Transverse colon (tissue), 4 donors: ENCODE data around the gene AOPEP. TPM values are rescaled to one million over a fixed set of nuclear protein-coding genes. Genes with fewer than 3 reads are reported as not detected.

ENCODE experiments used
- DNase-seq: peaks from one replicate; pipeline ENCODE4 v3.0.0-alpha.2; 2019
- H3K27ac ChIP-seq, 4 donors: fragments of 200-600 bp; sonication (generic); 2 replicates each; pipeline ENCODE4 v1.5.1; 2016 to 2018; ENCODE audit warnings: inconsistent platforms in 4 of 4
- H3K27me3 ChIP-seq: fragments of 200-600 bp; sonication (generic); 2 replicates; pipeline ENCODE4 v1.5.1; 2017; ENCODE audit warnings: inconsistent platforms
- H3K36me3 ChIP-seq, 4 donors: fragments of 200-600 bp; sonication (generic); 2 replicates each; pipeline ENCODE4 v1.5.1; 2017 to 2019; ENCODE audit warnings: inconsistent platforms in 4 of 4
- H3K4me1 ChIP-seq, 4 donors: fragments of 200-600 bp; sonication (generic); 2 replicates each; pipeline ENCODE4 v1.5.1; 2017 to 2020; ENCODE audit warnings: inconsistent platforms in 4 of 4
- H3K4me3 ChIP-seq, 4 donors: fragments of 200-600 bp; sonication (generic); 1 replicate in 1 of 4; 2 replicates in 3 of 4; pipeline versions ENCODE4 v1.5.1 to v1.6.1; 2017 to 2019; ENCODE audit warnings: inconsistent platforms in 4 of 4
- H3K9me3 ChIP-seq, 2 donors: fragments of 200-600 bp; sonication (generic); 2 replicates each; pipeline ENCODE4 v1.5.1; 2017 to 2019; ENCODE audit warnings: inconsistent platforms in 2 of 2
- EP300 ChIP-seq: sonication (generic); formaldehyde crosslinking; IDR thresholded peaks from one replicate; pipeline ENCODE4 v1.6.1; 2017; ENCODE audit warnings: antibody characterized with exemption, low read depth
- POLR2A ChIP-seq: fragments of 450-650 bp; IDR thresholded peaks from one replicate; pipeline ENCODE4 v1.6.1; 2016; ENCODE audit warnings: antibody characterized with exemption, mild to moderate bottlenecking, moderate library complexity
- POLR2AphosphoS5 ChIP-seq, 3 donors: sonication (generic); formaldehyde crosslinking; IDR thresholded peaks; one replicate each; pipeline ENCODE4 v1.6.1; 2016; ENCODE audit warnings: antibody characterized with exemption in 3 of 3
- WGBS, 2 donors: methylation state at CpG; one replicate each; pipeline ENCODE4 v1.1.5; 2018; ENCODE audit warnings: low coverage in 1 of 2; 5-methylcytosine and 5-hydroxymethylcytosine counted together
- in situ Hi-C, 4 donors: fragments of 200-750 bp; cut with MboI; loops; one replicate each; pipeline versions ENCODE4 v1.15.0 to v1.15.1; 2017; ENCODE audit warnings: low sequenced_read_pairs in 3 of 4, low pct_ligation_motif_present in 1 of 4, low pct_unique_long_range_greater_than_20kb in 1 of 4
- intact Hi-C: fragments of 100-400 bp; cut with DNase I; formaldehyde crosslinking; loops from one replicate; pipeline ENCODE4 v1.15.1; 2023; ENCODE audit warnings: low total_unique reads
- total RNA-seq, 4 donors: library from RNA; depleted of rRNA; stranded (reverse); fragments of >200 nt; gene quantifications; one replicate each; pipeline ENCODE4 v1.1.0, GENCODE V29; 2016
- TF ChIP-seq, protein P1 (sequence below), 5 experiments: fragments of 200-600 bp in 3 of 5; fragments of 450-650 bp in 2 of 5; sonication (generic) in 3 of 5; IDR thresholded peaks; 1 replicate in 2 of 5; 2 replicates in 3 of 5; pipeline ENCODE4 v1.5.1; 2016 to 2017; ENCODE audit warnings: antibody characterized with exemption in 5 of 5, inconsistent platforms in 3 of 5, mild to moderate bottlenecking in 2 of 5, moderate library complexity in 1 of 5

AOPEP gene
- total RNA-seq, 4 donors from 2014 or later, result 53.0 to 129 (median 92.7) TPM

DNA sequence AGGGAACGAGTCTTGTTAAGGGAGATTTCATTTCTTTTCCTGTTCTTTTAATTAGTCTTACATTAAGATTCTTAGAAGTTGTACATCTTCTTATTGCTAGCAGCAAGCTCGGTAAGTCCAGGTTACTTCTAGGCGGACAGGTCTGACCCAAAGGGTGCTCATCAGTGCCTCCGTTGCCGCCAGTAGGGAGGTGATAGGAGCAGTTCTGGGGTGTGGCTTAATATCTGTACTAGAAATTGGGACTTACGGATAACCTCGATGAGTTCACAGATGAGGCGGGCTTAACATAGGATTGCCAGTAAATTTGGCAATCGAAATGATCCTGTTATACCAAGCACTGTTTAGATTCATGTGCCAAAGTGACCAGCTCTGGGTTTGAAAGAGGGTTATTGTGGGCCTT lies 312.2 kb downstream of the AOPEP start:
- Histone ChIP-seq H3K36me3 (no peaks in the 10 kb centered on the region), H3K27me3 (no peaks in the 10 kb centered on the region), H3K4me3 (no peak overlapping the region), H3K4me1 (peaks cover 29 to 78% (median 55%) of the 10 kb centered on the region in 4 donors), H3K9me3 (no peaks in the 10 kb centered on the region), H3K27ac (peak overlapping the region; percentile 0 to 77 (median 62))
- intact Hi-C loops, result no loop called here
- in situ Hi-C loops, result no loop called here
- no peak for TF ChIP-seq EP300
- TF ChIP-seq POLR2A, result no peak
- TF ChIP-seq, protein P1, sequence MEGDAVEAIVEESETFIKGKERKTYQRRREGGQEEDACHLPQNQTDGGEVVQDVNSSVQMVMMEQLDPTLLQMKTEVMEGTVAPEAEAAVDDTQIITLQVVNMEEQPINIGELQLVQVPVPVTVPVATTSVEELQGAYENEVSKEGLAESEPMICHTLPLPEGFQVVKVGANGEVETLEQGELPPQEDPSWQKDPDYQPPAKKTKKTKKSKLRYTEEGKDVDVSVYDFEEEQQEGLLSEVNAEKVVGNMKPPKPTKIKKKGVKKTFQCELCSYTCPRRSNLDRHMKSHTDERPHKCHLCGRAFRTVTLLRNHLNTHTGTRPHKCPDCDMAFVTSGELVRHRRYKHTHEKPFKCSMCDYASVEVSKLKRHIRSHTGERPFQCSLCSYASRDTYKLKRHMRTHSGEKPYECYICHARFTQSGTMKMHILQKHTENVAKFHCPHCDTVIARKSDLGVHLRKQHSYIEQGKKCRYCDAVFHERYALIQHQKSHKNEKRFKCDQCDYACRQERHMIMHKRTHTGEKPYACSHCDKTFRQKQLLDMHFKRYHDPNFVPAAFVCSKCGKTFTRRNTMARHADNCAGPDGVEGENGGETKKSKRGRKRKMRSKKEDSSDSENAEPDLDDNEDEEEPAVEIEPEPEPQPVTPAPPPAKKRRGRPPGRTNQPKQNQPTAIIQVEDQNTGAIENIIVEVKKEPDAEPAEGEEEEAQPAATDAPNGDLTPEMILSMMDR (IDR thresholded peaks at IDR 0.05), result no peak
- TF ChIP-seq POLR2AphosphoS5 (IDR thresholded peaks at IDR 0.05), result no peak
- 89% methylated on average over 9 of the region's 9 CpGs; no CpG with 5 or more reads in 1 of the 2 donors for WGBS, 2 donors
- DNase-seq, result no peak

DNA sequence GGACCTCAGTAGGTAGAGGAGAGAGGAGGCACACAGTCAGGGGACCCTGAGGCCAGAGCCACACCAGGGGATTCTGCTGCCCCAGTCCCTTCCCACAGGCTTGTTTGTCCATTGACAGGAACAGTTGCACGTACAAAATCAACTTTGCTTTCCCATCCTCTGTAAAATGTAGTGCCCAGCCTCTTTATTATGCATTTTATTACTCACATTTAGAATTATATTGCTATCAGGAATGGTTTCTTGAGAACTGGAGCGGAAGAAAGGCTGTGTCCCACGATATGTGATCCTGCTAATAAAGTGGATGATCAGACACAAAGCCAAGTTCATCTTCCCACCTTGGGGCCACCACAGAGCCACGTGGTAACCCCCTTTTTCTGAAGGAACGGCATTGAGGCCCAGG lies 313.6 kb downstream of the AOPEP start:
- Histone ChIP-seq H3K27me3 (no peaks in the 10 kb centered on the region), H3K9me3 (no peaks in the 10 kb centered on the region), H3K4me1 (peaks cover 29 to 92% (median 60%) of the 10 kb centered on the region in 4 donors), H3K27ac (peak overlapping the region; percentile 61 to 77 (median 67)), H3K36me3 (no peaks in the 10 kb centered on the region), H3K4me3 (no peak overlapping the region)
- 35 to 71% methylated on average over 3 to 5 of the region's 5 CpGs for WGBS, 2 donors
- intact Hi-C loops, result no loop called here
- in situ Hi-C loops, result no loop called here
- DNase-seq, result no peak
- TF ChIP-seq POLR2AphosphoS5 (IDR thresholded peaks at IDR 0.05), result no peak
- TF ChIP-seq POLR2A, result no peak
- no peak for TF ChIP-seq EP300
- TF ChIP-seq, protein P1 (IDR thresholded peaks at IDR 0.05), result no peak

DNA sequence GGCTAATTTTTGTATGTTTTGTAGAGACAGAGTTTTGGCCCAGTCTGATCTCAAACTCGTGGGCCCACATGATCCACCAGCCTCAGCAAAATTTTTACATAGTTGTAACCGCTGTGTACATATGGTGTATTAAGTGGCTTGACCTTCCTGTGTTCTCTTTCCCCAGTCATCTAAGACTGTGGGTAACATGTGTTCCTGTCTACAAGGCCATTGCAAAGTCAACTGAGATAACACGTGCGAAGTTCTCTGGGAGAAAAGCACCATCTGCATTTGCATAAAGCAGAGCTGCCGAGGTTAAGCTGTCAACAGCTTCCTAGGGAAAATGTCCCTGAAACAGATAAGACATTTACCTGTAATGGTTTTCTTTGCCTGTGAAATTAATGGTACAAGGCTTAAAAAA lies 317.3 kb downstream of the AOPEP start:
- intact Hi-C loops, result no loop called here
- DNase-seq, result no peak
- in situ Hi-C loops, result no loop called here
- TF ChIP-seq POLR2A (no peak), POLR2AphosphoS5 (IDR thresholded peaks at IDR 0.05) (no peak), EP300 (no peak)
- TF ChIP-seq, protein P1 (IDR thresholded peaks at IDR 0.05), result no peak
- Histone ChIP-seq H3K27ac (peak overlapping the region; percentile 85 to 92 (median 90)), H3K36me3 (no peaks in the 10 kb centered on the region), H3K4me3 (no peak overlapping the region), H3K9me3 (no peaks in the 10 kb centered on the region), H3K27me3 (no peaks in the 10 kb centered on the region), H3K4me1 (peaks cover 13 to 87% (median 43%) of the 10 kb centered on the region in 4 donors)
- WGBS, 2 donors, result 20 to 64% methylated on average over 1 to 5 of the region's 5 CpGs

DNA sequence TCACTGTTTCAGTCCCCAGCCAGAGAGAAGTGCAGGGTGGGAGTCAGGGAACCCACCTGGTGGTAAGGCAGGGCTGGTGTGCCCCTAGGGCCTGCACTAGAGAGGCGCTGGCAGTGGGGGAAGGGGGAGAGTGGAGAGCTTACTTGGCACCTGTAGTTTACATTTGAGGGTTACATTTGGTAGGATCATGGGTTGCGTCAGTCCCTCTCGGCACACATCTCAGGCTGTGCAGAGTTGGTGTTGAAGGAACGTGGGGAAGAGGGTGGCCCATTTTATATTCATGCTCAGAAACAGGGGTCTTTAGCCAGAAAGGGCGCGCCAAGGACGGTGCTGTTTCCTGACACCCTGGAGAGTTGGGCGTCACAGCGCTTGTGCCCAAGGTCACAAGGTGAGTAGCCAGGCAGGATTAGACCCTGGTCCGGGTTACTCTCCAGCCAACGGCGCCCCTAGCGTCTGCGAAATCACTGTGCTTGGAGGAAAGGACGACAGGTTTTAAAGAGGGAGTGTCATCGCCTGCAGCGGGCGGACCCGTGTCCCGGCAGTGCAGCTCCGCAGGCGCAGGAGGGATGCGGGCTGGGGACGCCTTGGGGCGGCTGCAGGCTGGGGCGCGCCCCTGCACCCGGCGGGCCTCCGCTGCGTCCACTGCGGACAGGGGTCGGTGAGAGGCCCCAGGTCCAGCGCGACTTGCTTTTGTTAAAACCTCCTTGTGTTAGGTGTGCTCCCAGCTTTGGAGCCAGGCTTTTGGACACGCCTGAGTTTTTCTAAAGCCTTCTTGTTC lies 318.4 kb downstream of the AOPEP start:
- peak overlapping the region in 1 of 4 donors; percentile 16 for H3K4me3 ChIP-seq

More for the DNA sequence above, 318.4 kb downstream of the AOPEP start:
- Histone ChIP-seq H3K4me1 (peaks cover 10 to 87% (median 43%) of the 10 kb centered on the region in 4 donors), H3K27me3 (no peaks in the 10 kb centered on the region), H3K27ac (peak overlapping the region; percentile 85 to 92 (median 90)), H3K36me3 (no peaks in the 10 kb centered on the region), H3K9me3 (no peaks in the 10 kb centered on the region)
- in situ Hi-C loops, result no loop called here
- DNase-seq, result peak; percentile 38
- 84% methylated on average over 36 of the region's 36 CpGs; no CpG with 5 or more reads in 1 of the 2 donors for WGBS, 2 donors
- TF ChIP-seq POLR2A (no peak), EP300 (no peak), POLR2AphosphoS5 (IDR thresholded peaks at IDR 0.05) (peak in 1 of 3 donors; percentile 23)
- TF ChIP-seq, protein P1 (IDR thresholded peaks at IDR 0.05), result peak in 4 of 5 experiments; percentile 15 to 45 (median 34)
- intact Hi-C loops, result no loop called here
